WTC11 (cell line): Measurements from ENCODE around the gene SWAP70. TPM values are rescaled to one million over a fixed set of nuclear protein-coding genes. Genes with fewer than 3 reads are reported as not detected.

ENCODE experiments used
- ATAC-seq: fragments of 200-7000 bp; cut with Tn5 transposase; 2 replicates; pipeline ENCODE4 v1.10.0; 2021; ENCODE audit warnings: mild to moderate bottlenecking, moderate library complexity
- CTCF ChIA-PET: fragments of 300-600 bp; sonication (Branson Sonifier 250); formaldehyde crosslinking; loops from one replicate; lab custom pipeline; 2021; ENCODE audit warnings: antibody characterized with exemption; lab: Charles Lee
- POLR2A ChIA-PET: fragments of 350-600 bp; sonication (Branson Sonifier 250); formaldehyde crosslinking; loops from one replicate; lab custom pipeline; 2021; ENCODE audit warnings: antibody characterized with exemption; lab: Charles Lee
- DNase-seq: peaks from one replicate; pipeline ENCODE4 v3.0.0; 2021; ENCODE audit warnings: low spot score
- H3K27ac Mint-ChIP-seq: 2 replicates; pipeline ENCODE4 v1.8.0; 2021; ENCODE audit warnings: mixed read lengths
- H3K27me3 Mint-ChIP-seq: 2 replicates; pipeline ENCODE4 v1.8.0; 2021; ENCODE audit warnings: low read depth, mild to moderate bottlenecking, moderate library complexity, mixed read lengths
- H3K36me3 Mint-ChIP-seq: 2 replicates; pipeline ENCODE4 v1.8.0; 2021; ENCODE audit warnings: mixed read lengths
- H3K4me1 Mint-ChIP-seq: 2 replicates; pipeline ENCODE4 v1.8.0; 2022; ENCODE audit warnings: mixed read lengths
- H3K4me3 Mint-ChIP-seq: 2 replicates; pipeline ENCODE4 v1.8.0; 2021; ENCODE audit warnings: mild to moderate bottlenecking, moderate library complexity, mixed read lengths
- H3K9me3 Mint-ChIP-seq: 2 replicates; pipeline ENCODE4 v1.8.0; 2021; ENCODE audit warnings: mixed read lengths
- FOXJ3 ChIP-seq: sonication (generic); formaldehyde crosslinking; IDR thresholded peaks from 2 replicates; pipeline ENCODE4 v1.9.0; 2021; ENCODE audit warnings: missing genetic modification reagents, mild to moderate bottlenecking, borderline replicate concordance
- FOXP4 ChIP-seq: sonication (generic); formaldehyde crosslinking; IDR thresholded peaks from 2 replicates; pipeline ENCODE4 v1.8.0; 2022; ENCODE audit warnings: mild to moderate bottlenecking, missing genetic modification reagents
- NR3C1 ChIP-seq: sonication (generic); formaldehyde crosslinking; conservative IDR thresholded peaks from 2 replicates; pipeline ENCODE4 v1.8.1; 2023; ENCODE audit warnings: low read depth, mild to moderate bottlenecking, missing genetic modification reagents
- ZNF423 ChIP-seq: fragments of 250-450 bp; sonication (Bioruptor Pico); IDR thresholded peaks from 2 replicates; pipeline ENCODE4 v2.1.2; 2022; ENCODE audit warnings: mild to moderate bottlenecking, moderate library complexity
- total RNA-seq: library from RNA; stranded (reverse); gene quantifications from 3 replicates; pipeline ENCODE4 v1.2.3, GENCODE V29; 2021
- TF ChIP-seq, protein P1 (sequence below): sonication (generic); formaldehyde crosslinking; IDR thresholded peaks from 2 replicates; pipeline ENCODE4 v1.8.0; 2022; ENCODE audit warnings: mild to moderate bottlenecking, missing genetic modification reagents
- TF ChIP-seq, protein P2 (sequence below): sonication (generic); formaldehyde crosslinking; IDR thresholded peaks from 2 replicates; pipeline ENCODE4 v1.8.0; 2023; ENCODE audit warnings: missing genetic modification reagents, mild to moderate bottlenecking, borderline replicate concordance
- TF ChIP-seq, protein P3 (sequence below): fragments of 250-450 bp; sonication (Bioruptor Pico); IDR thresholded peaks from 2 replicates; pipeline ENCODE4 v1.9.0; 2021; ENCODE audit warnings: mild to moderate bottlenecking
- TF ChIP-seq, protein P4 (sequence below): sonication (generic); formaldehyde crosslinking; IDR thresholded peaks from 2 replicates; pipeline ENCODE4 v1.8.1; 2022; ENCODE audit warnings: low read depth, missing genetic modification reagents, borderline replicate concordance

SWAP70 gene
- total RNA-seq, 1 experiment from 2014 or later = 24.1 TPM

DNA sequence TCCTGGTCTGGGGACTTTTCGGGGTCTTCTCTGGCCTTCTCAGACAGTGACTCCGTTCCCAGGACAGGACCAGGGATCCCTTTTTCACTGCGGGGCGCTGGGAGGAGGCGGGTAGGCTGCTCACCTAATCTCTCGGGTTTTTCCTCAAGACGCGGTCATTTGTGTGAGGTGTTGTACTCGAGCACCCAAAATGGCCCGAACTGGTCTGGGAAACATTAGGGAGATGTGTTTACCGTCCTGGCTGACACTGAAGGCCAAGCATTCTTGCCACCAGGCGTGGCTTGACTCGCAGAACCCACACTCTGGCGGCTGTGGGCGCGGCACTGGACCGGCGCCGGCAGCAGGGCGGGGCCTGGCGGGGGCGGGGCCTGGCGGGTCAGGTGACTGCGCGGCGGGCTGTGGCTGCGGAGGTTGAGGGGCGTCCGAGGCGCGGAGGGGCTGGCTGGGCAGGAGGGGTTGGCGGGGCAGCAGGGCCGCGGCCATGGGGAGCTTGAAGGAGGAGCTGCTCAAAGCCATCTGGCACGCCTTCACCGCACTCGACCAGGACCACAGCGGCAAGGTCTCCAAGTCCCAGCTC, at the start of gene SWAP70 (continued):
- TF ChIP-seq, protein P1, sequence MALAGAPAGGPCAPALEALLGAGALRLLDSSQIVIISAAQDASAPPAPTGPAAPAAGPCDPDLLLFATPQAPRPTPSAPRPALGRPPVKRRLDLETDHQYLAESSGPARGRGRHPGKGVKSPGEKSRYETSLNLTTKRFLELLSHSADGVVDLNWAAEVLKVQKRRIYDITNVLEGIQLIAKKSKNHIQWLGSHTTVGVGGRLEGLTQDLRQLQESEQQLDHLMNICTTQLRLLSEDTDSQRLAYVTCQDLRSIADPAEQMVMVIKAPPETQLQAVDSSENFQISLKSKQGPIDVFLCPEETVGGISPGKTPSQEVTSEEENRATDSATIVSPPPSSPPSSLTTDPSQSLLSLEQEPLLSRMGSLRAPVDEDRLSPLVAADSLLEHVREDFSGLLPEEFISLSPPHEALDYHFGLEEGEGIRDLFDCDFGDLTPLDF (CRISPR knock-in tag) = no peak
- TF ChIP-seq ZNF423 (CRISPR knock-in tag) (no peak), NR3C1 (no peak), FOXP4 (CRISPR knock-in tag) (no peak), FOXJ3 (CRISPR knock-in tag) (no peak)
- TF ChIP-seq, protein P2, sequence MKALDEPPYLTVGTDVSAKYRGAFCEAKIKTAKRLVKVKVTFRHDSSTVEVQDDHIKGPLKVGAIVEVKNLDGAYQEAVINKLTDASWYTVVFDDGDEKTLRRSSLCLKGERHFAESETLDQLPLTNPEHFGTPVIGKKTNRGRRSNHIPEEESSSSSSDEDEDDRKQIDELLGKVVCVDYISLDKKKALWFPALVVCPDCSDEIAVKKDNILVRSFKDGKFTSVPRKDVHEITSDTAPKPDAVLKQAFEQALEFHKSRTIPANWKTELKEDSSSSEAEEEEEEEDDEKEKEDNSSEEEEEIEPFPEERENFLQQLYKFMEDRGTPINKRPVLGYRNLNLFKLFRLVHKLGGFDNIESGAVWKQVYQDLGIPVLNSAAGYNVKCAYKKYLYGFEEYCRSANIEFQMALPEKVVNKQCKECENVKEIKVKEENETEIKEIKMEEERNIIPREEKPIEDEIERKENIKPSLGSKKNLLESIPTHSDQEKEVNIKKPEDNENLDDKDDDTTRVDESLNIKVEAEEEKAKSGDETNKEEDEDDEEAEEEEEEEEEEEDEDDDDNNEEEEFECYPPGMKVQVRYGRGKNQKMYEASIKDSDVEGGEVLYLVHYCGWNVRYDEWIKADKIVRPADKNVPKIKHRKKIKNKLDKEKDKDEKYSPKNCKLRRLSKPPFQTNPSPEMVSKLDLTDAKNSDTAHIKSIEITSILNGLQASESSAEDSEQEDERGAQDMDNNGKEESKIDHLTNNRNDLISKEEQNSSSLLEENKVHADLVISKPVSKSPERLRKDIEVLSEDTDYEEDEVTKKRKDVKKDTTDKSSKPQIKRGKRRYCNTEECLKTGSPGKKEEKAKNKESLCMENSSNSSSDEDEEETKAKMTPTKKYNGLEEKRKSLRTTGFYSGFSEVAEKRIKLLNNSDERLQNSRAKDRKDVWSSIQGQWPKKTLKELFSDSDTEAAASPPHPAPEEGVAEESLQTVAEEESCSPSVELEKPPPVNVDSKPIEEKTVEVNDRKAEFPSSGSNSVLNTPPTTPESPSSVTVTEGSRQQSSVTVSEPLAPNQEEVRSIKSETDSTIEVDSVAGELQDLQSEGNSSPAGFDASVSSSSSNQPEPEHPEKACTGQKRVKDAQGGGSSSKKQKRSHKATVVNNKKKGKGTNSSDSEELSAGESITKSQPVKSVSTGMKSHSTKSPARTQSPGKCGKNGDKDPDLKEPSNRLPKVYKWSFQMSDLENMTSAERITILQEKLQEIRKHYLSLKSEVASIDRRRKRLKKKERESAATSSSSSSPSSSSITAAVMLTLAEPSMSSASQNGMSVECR (CRISPR knock-in tag) = no peak; the same call in 1 of the 2 replicates
- TF ChIP-seq, protein P3, sequence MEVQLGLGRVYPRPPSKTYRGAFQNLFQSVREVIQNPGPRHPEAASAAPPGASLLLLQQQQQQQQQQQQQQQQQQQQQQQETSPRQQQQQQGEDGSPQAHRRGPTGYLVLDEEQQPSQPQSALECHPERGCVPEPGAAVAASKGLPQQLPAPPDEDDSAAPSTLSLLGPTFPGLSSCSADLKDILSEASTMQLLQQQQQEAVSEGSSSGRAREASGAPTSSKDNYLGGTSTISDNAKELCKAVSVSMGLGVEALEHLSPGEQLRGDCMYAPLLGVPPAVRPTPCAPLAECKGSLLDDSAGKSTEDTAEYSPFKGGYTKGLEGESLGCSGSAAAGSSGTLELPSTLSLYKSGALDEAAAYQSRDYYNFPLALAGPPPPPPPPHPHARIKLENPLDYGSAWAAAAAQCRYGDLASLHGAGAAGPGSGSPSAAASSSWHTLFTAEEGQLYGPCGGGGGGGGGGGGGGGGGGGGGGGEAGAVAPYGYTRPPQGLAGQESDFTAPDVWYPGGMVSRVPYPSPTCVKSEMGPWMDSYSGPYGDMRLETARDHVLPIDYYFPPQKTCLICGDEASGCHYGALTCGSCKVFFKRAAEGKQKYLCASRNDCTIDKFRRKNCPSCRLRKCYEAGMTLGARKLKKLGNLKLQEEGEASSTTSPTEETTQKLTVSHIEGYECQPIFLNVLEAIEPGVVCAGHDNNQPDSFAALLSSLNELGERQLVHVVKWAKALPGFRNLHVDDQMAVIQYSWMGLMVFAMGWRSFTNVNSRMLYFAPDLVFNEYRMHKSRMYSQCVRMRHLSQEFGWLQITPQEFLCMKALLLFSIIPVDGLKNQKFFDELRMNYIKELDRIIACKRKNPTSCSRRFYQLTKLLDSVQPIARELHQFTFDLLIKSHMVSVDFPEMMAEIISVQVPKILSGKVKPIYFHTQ (CRISPR knock-in tag) = no peak
- TF ChIP-seq, all 79 proteins: peak for 10

GRCh38 chr11:9615031-9615451, 48.8 kb upstream of the SWAP70 start:
- peaks cover 3% of the 10 kb centered on the region; the same call in 1 of the 2 replicates for H3K36me3 Mint-ChIP-seq
- peaks cover 8% of the 10 kb centered on the region for H3K9me3 Mint-ChIP-seq
- ChIA-PET CTCF (no interaction called here), POLR2A (no interaction called here)
- TF ChIP-seq, protein P1 (CRISPR knock-in tag) = no peak
- TF ChIP-seq, protein P4, sequence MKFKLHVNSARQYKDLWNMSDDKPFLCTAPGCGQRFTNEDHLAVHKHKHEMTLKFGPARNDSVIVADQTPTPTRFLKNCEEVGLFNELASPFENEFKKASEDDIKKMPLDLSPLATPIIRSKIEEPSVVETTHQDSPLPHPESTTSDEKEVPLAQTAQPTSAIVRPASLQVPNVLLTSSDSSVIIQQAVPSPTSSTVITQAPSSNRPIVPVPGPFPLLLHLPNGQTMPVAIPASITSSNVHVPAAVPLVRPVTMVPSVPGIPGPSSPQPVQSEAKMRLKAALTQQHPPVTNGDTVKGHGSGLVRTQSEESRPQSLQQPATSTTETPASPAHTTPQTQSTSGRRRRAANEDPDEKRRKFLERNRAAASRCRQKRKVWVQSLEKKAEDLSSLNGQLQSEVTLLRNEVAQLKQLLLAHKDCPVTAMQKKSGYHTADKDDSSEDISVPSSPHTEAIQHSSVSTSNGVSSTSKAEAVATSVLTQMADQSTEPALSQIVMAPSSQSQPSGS = no peak
- ATAC-seq = no peak
- peaks cover 25% of the 10 kb centered on the region for H3K4me1 Mint-ChIP-seq
- DNase-seq = no peak
- no peak overlapping the region for H3K27ac Mint-ChIP-seq
- peak overlapping the region; percentile 79 for H3K4me3 Mint-ChIP-seq
- no peaks in the 10 kb centered on the region for H3K27me3 Mint-ChIP-seq
